T1000 (cell line): ENCODE measurements around the gene NOP16.

Source experiments
- DNase-seq: peaks from one replicate; lab custom pipeline; 2025; ENCODE audit warnings: mixed read lengths; lab: John Stamatoyannopoulos, UW

NOP16 gene

GRCh38 chr5:176388444-176389134, at the start of gene NOP16, which contains the start of gene HIGD2A:
TSS of gene NOP16 (minus strand) at chr5:176388598. CDS start at chr5:176388539, 59 bp downstream.
TSS of gene HIGD2A (plus strand) at chr5:176388751. CDS start at chr5:176388820, 69 bp downstream.
- peak; percentile 90 for DNase-seq

GRCh38 chr5:176436656-176437055, 48.3 kb upstream of the NOP16 start:
- DNase-seq = no peak

- DNase-seq = no peak
These were observed 44.3 kb upstream of the NOP16 start for GRCh38 chr5:176432707-176433106.

GRCh38 chr5:176429972-176430371, 41.6 kb upstream of the NOP16 start:
- DNase-seq = no peak

GRCh38 chr5:176427971-176428370, 39.6 kb upstream of the NOP16 start:
- no peak for DNase-seq

- DNase-seq = no peak
These were observed 38.5 kb upstream of the NOP16 start for GRCh38 chr5:176426876-176427275.

- DNase-seq = no peak
These were observed 37.4 kb upstream of the NOP16 start for GRCh38 chr5:176425791-176426190.

- DNase-seq = no peak
These were observed 36.7 kb upstream of the NOP16 start for GRCh38 chr5:176425138-176425537.

- no peak for DNase-seq
These were observed 35.8 kb upstream of the NOP16 start for GRCh38 chr5:176424181-176424580.

- no peak for DNase-seq
These were observed 32.7 kb upstream of the NOP16 start for GRCh38 chr5:176420972-176421544.

GRCh38 chr5:176420086-176420485, 31.7 kb upstream of the NOP16 start:
- no peak for DNase-seq

GRCh38 chr5:176418251-176418650, 29.9 kb upstream of the NOP16 start:
- DNase-seq = no peak

GRCh38 chr5:176416965-176417364, 28.6 kb upstream of the NOP16 start:
- DNase-seq = no peak

- peak; percentile 75 for DNase-seq
These were observed 27.8 kb upstream of the NOP16 start, which contains the start of gene CLTB for GRCh38 chr5:176415952-176416924. TSS of gene CLTB (minus strand) at chr5:176416539. CDS start at chr5:176416363, 176 bp downstream.

GRCh38 chr5:176415240-176415951, 27.0 kb upstream of the NOP16 start:
- no peak for DNase-seq

GRCh38 chr5:176414704-176415103, 26.3 kb upstream of the NOP16 start:
- no peak for DNase-seq

GRCh38 chr5:176413709-176414191, 25.4 kb upstream of the NOP16 start:
- no peak for DNase-seq

- no peak for DNase-seq
These were observed 24.8 kb upstream of the NOP16 start for GRCh38 chr5:176413255-176413565.

- DNase-seq = no peak
These were observed 24.3 kb upstream of the NOP16 start for GRCh38 chr5:176412517-176413254.

GRCh38 chr5:176410486-176411180, 22.2 kb upstream of the NOP16 start:
- no peak for DNase-seq
